Prostate gland (tissue), 2 donors: ENCODE measurements around the gene MYOZ3. TPM values are rescaled to one million over a fixed set of nuclear protein-coding genes. Genes with fewer than 3 reads are reported as not detected.

ENCODE experiments used
- DNase-seq: peaks from one replicate; pipeline ENCODE4 v3.0.0-alpha.2; 2019; ENCODE audit warnings: low spot score
- H3K27ac ChIP-seq, 2 donors: fragments of 200-600 bp; sonication (generic); 2 replicates each; pipeline ENCODE4 v1.5.1; 2017 to 2019
- H3K27me3 ChIP-seq: fragments of 200-600 bp; sonication (generic); replicated peaks from 2 replicates; pipeline ENCODE4 v1.5.1; 2019; ENCODE audit not compliant: insufficient read depth
- H3K36me3 ChIP-seq, 2 donors: fragments of 200-600 bp; sonication (generic); 1 replicate in 1 of 2; 2 replicates in 1 of 2; pipeline versions ENCODE4 v1.5.1 to v1.8.1; 2017 to 2019
- H3K4me1 ChIP-seq: fragments of 200-600 bp; sonication (generic); replicated peaks from 2 replicates; pipeline ENCODE4 v1.5.1; 2019
- H3K4me3 ChIP-seq, 2 donors: fragments of 200-600 bp; sonication (generic); 2 replicates each; pipeline ENCODE4 v1.5.1; 2017 to 2019
- H3K9me3 ChIP-seq: fragments of 200-600 bp; sonication (generic); 2 replicates; pipeline ENCODE4 v1.5.1; 2017
- CTCF ChIP-seq, 4 experiments: fragments of 200-600 bp in 2 of 4; fragments of 450-650 bp in 2 of 4; sonication (generic) in 2 of 4; IDR thresholded peaks; 1 replicate in 3 of 4; 2 replicates in 1 of 4; pipeline ENCODE4 v1.5.1; 2016 to 2019; ENCODE audit warnings: antibody characterized with exemption in 4 of 4, mild to moderate bottlenecking in 2 of 4, moderate library complexity in 2 of 4
- POLR2A ChIP-seq: fragments of 450-650 bp; IDR thresholded peaks from one replicate; pipeline ENCODE4 v1.6.1; 2016; ENCODE audit warnings: antibody characterized with exemption, mild to moderate bottlenecking
- POLR2AphosphoS5 ChIP-seq: sonication (generic); formaldehyde crosslinking; IDR thresholded peaks from one replicate; pipeline ENCODE4 v1.6.1; 2017; ENCODE audit warnings: antibody characterized with exemption
- WGBS: methylation state at CpG from one replicate; pipeline ENCODE4 v1.1.5; 2018; 5-methylcytosine and 5-hydroxymethylcytosine counted together
- intact Hi-C: fragments of 100-400 bp; cut with DNase I; formaldehyde crosslinking; loops from one replicate; pipeline ENCODE4 v1.14.2; 2022
- total RNA-seq, 2 donors: library from RNA; depleted of rRNA; stranded (reverse); fragments of >200 nt; gene quantifications; one replicate each; pipeline ENCODE4 v1.1.0, GENCODE V29; 2016

MYOZ3 gene
- total RNA-seq, 2 donors from 2014 or later: 1.2 to 14.1 TPM

- WGBS: 51% methylated on average over 4 of the region's 4 CpGs
- no peaks in the 10 kb centered on the region for H3K4me1 ChIP-seq
- no peaks in the 10 kb centered on the region for H3K36me3 ChIP-seq
- intact Hi-C loops: loop anchor here (5.0 kb wide), 1 partner anchor 98 kb away; no protein-coding TSS in a partner anchor
- H3K27ac ChIP-seq: no peak overlapping the region
- DNase-seq: no peak
- no peak overlapping the region for H3K4me3 ChIP-seq
- H3K9me3 ChIP-seq: no peaks in the 10 kb centered on the region
- no peaks in the 10 kb centered on the region for H3K27me3 ChIP-seq
- TF ChIP-seq POLR2A: no peak
- TF ChIP-seq POLR2AphosphoS5: no peak
- TF ChIP-seq CTCF (IDR thresholded peaks at IDR 0.05): no peak
Observed at GRCh38 chr5:150660108-150660831, 781 bp upstream of the MYOZ3 start.

GRCh38 chr5:150661821-150662596 lies 958 bp downstream of the MYOZ3 start:
- no peaks in the 10 kb centered on the region for H3K9me3 ChIP-seq
- WGBS: 88% methylated on average over 10 of the region's 10 CpGs
- H3K36me3 ChIP-seq: no peaks in the 10 kb centered on the region
- intact Hi-C loops: loop anchor here (5.0 kb wide), 1 partner anchor 100 kb away; no protein-coding TSS in a partner anchor
- no peak overlapping the region for H3K27ac ChIP-seq
- no peak overlapping the region for H3K4me3 ChIP-seq
- DNase-seq: no peak
- TF ChIP-seq POLR2A (no peak), CTCF (IDR thresholded peaks at IDR 0.05) (no peak), POLR2AphosphoS5 (no peak)
- H3K4me1 ChIP-seq: no peaks in the 10 kb centered on the region
- no peaks in the 10 kb centered on the region for H3K27me3 ChIP-seq

- no peak overlapping the region for H3K4me3 ChIP-seq
- no peaks in the 10 kb centered on the region for H3K9me3 ChIP-seq
- H3K36me3 ChIP-seq: no peaks in the 10 kb centered on the region
- no peak overlapping the region for H3K27ac ChIP-seq
- WGBS: 88% methylated on average over 4 of the region's 4 CpGs
- no peaks in the 10 kb centered on the region for H3K4me1 ChIP-seq
- intact Hi-C loops: loop anchor here (5.0 kb wide), 1 partner anchor 101 kb away; no protein-coding TSS in a partner anchor
- TF ChIP-seq POLR2A (no peak), POLR2AphosphoS5 (no peak), CTCF (IDR thresholded peaks at IDR 0.05) (no peak)
- DNase-seq: no peak
- peaks cover 2% of the 10 kb centered on the region for H3K27me3 ChIP-seq
Observed at GRCh38 chr5:150662731-150663516, 1.9 kb downstream of the MYOZ3 start.

GRCh38 chr5:150663936-150664335 lies 2.9 kb downstream of the MYOZ3 start:
- H3K9me3 ChIP-seq: no peaks in the 10 kb centered on the region
- H3K36me3 ChIP-seq: no peaks in the 10 kb centered on the region
- no peak overlapping the region for H3K27ac ChIP-seq
- no peak for DNase-seq
- WGBS: 93% methylated on average over 3 of the region's 3 CpGs
- H3K4me3 ChIP-seq: no peak overlapping the region
- peaks cover 2% of the 10 kb centered on the region for H3K27me3 ChIP-seq
- intact Hi-C loops: loop anchor here (5.0 kb wide), 1 partner anchor 102 kb away; no protein-coding TSS in a partner anchor
- TF ChIP-seq POLR2AphosphoS5 (no peak), CTCF (IDR thresholded peaks at IDR 0.05) (no peak), POLR2A (no peak)
- no peaks in the 10 kb centered on the region for H3K4me1 ChIP-seq
